Left ventricle myocardium inferior (tissue), 1 donor: ENCODE measurements around the gene LIPK. TPM values are rescaled to one million over a fixed set of nuclear protein-coding genes. Genes with fewer than 3 reads are reported as not detected.

Experiments used
- DNase-seq: peaks from one replicate; pipeline ENCODE4 v3.0.0-alpha.2; 2020
- H3K27ac ChIP-seq: fragments of 200-600 bp; replicated peaks from 2 replicates; pipeline ENCODE4 v1.8.0; 2021
- H3K27me3 ChIP-seq: fragments of 200-600 bp; 2 replicates; pipeline ENCODE4 v1.8.0; 2021; ENCODE audit warnings: low read depth
- H3K36me3 ChIP-seq: fragments of 200-600 bp; 2 replicates; pipeline ENCODE4 v1.8.0; 2021
- H3K4me1 ChIP-seq: fragments of 200-600 bp; 2 replicates; pipeline ENCODE4 v1.8.0; 2021
- H3K4me3 ChIP-seq: fragments of 200-600 bp; 2 replicates; pipeline ENCODE4 v1.8.0; 2021; ENCODE audit warnings: mild to moderate bottlenecking, moderate library complexity
- H3K9me3 ChIP-seq: fragments of 200-600 bp; replicated peaks from 2 replicates; pipeline ENCODE4 v1.8.0; 2021
- intact Hi-C: fragments of 100-400 bp; cut with micrococcal nuclease; formaldehyde crosslinking; loops from one replicate; pipeline ENCODE4 v1.11.0; 2022
- total RNA-seq: library from RNA; stranded (reverse); fragmentation: NEBNext Ultra II Directional; extraction: Animal tissue kit (Norgen Biotek cat#: 25700); gene quantifications from one replicate; pipeline ENCODE4 v1.2.1, GENCODE V29; 2021
- TF ChIP-seq, protein P1 (sequence below): fragments of 200-600 bp; IDR thresholded peaks from 2 replicates; pipeline ENCODE4 v1.8.0; 2021; ENCODE audit warnings: antibody characterized with exemption, mild to moderate bottlenecking, borderline replicate concordance
- donor health status: DM: no; HTN: yes; CAD: no; lungs with severe emphysema.

The LIPK gene
- total RNA-seq, 1 donor from 2014 or later, result not detected

GRCh38 chr10:88783724-88784123 is 77.7 kb downstream of the LIPK start:
- Histone ChIP-seq H3K4me3 (no peak overlapping the region), H3K4me1 (no peaks in the 10 kb centered on the region), H3K36me3 (no peaks in the 10 kb centered on the region), H3K9me3 (no peaks in the 10 kb centered on the region), H3K27ac (no peak overlapping the region), H3K27me3 (peaks cover 19% of the 10 kb centered on the region)
- no peak for DNase-seq
- TF ChIP-seq, protein P1, sequence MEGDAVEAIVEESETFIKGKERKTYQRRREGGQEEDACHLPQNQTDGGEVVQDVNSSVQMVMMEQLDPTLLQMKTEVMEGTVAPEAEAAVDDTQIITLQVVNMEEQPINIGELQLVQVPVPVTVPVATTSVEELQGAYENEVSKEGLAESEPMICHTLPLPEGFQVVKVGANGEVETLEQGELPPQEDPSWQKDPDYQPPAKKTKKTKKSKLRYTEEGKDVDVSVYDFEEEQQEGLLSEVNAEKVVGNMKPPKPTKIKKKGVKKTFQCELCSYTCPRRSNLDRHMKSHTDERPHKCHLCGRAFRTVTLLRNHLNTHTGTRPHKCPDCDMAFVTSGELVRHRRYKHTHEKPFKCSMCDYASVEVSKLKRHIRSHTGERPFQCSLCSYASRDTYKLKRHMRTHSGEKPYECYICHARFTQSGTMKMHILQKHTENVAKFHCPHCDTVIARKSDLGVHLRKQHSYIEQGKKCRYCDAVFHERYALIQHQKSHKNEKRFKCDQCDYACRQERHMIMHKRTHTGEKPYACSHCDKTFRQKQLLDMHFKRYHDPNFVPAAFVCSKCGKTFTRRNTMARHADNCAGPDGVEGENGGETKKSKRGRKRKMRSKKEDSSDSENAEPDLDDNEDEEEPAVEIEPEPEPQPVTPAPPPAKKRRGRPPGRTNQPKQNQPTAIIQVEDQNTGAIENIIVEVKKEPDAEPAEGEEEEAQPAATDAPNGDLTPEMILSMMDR, result no peak
- intact Hi-C loops, result no loop called here

- no peak overlapping the region for H3K27ac ChIP-seq
- H3K36me3 ChIP-seq, result no peaks in the 10 kb centered on the region
- no peaks in the 10 kb centered on the region for H3K9me3 ChIP-seq
- TF ChIP-seq, protein P1, result no peak
- H3K4me3 ChIP-seq, result no peak overlapping the region
- DNase-seq, result no peak
- intact Hi-C loops, result no loop called here
- H3K4me1 ChIP-seq, result no peaks in the 10 kb centered on the region
- H3K27me3 ChIP-seq, result peaks cover 19% of the 10 kb centered on the region
These were observed 80.2 kb downstream of the LIPK start for GRCh38 chr10:88786032-88786770.

- intact Hi-C loops, result no loop called here
- TF ChIP-seq, protein P1, result no peak
- Histone ChIP-seq H3K4me3 (no peak overlapping the region), H3K27ac (no peak overlapping the region), H3K4me1 (no peaks in the 10 kb centered on the region), H3K27me3 (peaks cover 19% of the 10 kb centered on the region), H3K9me3 (no peaks in the 10 kb centered on the region), H3K36me3 (no peaks in the 10 kb centered on the region)
- no peak for DNase-seq
These were observed 81.4 kb downstream of the LIPK start for GRCh38 chr10:88787463-88787862.

DNA sequence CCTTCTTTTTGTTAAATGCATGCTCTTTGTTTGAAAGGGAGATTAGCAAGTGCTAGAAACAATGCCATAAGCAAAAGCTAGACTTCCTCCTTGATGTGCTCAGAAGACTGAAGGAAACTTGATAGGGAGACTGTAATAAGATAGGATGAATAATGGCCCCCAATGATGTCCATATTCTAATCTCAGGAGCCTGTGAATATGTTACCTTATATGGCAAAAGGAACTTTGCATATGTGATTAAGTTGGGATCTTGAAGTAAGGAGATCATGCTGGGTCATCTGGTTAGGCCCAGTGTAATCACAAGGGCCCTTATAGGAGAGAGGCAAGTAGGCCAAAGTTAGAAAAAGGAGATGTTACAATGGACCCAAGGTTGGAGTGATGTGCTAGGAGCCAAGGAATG is 82.9 kb downstream of the LIPK start:
- intact Hi-C loops, result no loop called here

DNA sequence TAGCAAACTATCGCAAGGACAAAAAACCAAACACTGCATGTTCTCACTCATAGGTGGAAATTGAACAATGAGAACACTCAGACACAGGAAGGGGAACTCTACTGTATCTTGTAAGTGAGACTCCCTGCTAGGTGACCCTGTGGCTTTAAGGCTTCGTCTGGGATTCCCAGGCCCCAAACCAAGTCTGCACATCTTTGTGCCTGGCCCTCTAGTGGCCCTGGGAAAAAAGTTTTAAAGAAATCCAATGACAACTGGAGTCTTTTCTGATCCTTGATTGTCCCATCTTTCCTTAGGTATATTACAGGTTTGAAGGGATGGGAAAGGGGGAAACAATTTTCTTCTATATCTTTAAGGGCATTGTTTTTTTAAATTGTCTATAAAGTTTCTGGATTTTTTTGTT is 85.9 kb downstream of the LIPK start:
- Histone ChIP-seq H3K27me3 (peaks cover 14% of the 10 kb centered on the region), H3K4me1 (no peaks in the 10 kb centered on the region), H3K36me3 (no peaks in the 10 kb centered on the region), H3K27ac (no peak overlapping the region), H3K9me3 (no peaks in the 10 kb centered on the region), H3K4me3 (no peak overlapping the region)
- DNase-seq, result no peak
- TF ChIP-seq, protein P1, result peak; percentile 60
- intact Hi-C loops, result no loop called here

More for the DNA sequence above, 82.9 kb downstream of the LIPK start:
- H3K27ac ChIP-seq, result no peak overlapping the region
- H3K27me3 ChIP-seq, result peaks cover 19% of the 10 kb centered on the region
- H3K4me1 ChIP-seq, result no peaks in the 10 kb centered on the region
- H3K9me3 ChIP-seq, result no peaks in the 10 kb centered on the region
- H3K36me3 ChIP-seq, result no peaks in the 10 kb centered on the region
- TF ChIP-seq, protein P1, result no peak
- H3K4me3 ChIP-seq, result no peak overlapping the region
- no peak for DNase-seq
